CD1c-positive myeloid dendritic cell (primary cell): ENCODE results near the gene CT55.
"Not testable (repeated sequence)": the region's sequence is repeated elsewhere in the genome, so short reads cannot be mapped to it uniquely, and the experiment has no call there.

Experiments
- DNase-seq: peaks from one replicate; pipeline ENCODE4 v3.0.0-alpha.2; 2016; ENCODE audit errors: extremely low spot score

CT55 gene, protein sequence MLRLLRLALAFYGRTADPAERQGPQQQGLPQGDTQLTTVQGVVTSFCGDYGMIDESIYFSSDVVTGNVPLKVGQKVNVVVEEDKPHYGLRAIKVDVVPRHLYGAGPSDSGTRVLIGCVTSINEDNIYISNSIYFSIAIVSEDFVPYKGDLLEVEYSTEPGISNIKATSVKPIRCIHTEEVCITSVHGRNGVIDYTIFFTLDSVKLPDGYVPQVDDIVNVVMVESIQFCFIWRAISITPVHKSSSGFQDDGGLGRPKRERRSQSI

DNA sequence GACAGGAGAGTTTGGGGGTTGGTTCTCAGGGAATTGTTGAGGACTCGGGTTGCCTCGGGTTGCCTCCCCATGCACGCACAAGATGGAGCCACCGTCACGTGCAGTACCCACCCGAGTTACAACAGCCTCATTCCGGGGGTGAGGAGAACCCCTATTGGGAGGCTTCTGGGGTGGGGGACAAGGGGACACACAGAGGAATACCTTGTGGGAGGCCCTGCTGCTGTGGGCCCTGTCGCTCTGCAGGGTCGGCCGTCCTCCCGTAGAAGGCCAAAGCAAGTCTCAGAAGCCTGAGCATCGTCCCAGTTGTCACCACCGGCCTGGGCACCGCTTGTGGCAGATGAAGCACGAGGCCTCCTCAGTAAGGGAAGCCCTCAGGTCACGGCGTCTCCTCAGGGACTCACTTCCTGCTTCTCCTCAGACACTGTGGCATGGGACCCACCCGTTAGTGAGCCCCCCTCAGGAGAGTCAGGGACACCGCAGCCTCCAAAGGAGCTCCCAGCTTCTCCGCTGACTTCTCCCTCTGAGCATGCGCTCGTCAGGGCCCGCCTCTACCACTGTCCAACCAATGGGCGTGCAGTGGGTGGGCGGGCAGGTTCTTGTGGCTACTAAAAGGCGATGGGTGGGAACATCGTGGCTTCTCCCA is at the start of gene CT55:
TSS of gene CT55 (minus strand) at position 522 of the 643 bp plus-strand sequence. CDS start at position 295, 227 bp downstream.
- DNase-seq: no peak

DNA sequence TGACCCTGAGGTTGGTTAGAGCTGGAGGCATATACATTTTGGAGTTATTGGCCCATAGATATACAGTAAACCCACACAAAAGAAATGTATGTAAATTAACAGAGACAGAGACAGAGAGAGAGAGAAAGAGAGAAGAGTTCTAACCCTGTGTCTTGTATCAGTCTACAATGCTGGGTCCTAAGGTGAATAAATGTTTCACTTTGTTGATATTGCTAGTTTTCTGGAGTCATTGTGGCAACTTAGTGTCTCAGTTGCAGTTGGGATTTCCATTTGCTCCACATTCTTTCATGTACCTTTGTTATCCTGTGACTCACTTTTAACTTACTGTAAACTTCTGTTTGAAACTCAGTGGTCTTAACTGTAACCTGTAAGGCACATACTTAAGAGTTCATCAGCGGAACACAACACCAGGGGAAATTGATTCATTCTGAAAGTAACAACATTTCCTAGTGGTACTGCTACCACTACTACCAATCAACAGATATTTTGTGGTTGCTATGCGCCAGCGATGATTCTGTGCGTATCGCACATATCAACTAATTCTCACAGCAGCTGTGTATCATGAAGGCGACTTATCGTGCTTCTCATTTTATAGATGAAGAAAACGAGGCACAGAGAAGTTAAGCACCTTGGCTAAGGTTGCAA is 42.1 kb upstream of the CT55 start:
- no peak for DNase-seq

DNA sequence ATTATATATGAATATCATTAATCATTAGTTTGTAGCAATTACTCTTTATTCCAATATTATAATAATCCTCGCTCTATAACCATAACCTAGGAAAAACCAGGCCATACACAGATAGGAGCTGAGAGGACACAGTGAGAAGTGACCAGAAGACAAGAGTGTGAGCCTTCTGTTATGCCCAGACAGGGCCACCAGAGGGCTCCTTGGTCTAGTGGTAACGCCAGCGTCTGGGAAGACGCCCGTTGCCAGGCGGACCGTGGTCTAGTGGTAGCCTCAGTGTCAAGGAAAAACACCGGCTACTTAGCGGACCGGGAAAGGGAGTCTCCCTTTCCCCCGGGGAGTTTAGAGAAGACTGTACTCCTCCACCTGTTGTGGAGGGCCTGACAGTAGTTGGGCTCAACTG is 35.2 kb upstream of the CT55 start:
- DNase-seq: not testable (repeated sequence)

DNA sequence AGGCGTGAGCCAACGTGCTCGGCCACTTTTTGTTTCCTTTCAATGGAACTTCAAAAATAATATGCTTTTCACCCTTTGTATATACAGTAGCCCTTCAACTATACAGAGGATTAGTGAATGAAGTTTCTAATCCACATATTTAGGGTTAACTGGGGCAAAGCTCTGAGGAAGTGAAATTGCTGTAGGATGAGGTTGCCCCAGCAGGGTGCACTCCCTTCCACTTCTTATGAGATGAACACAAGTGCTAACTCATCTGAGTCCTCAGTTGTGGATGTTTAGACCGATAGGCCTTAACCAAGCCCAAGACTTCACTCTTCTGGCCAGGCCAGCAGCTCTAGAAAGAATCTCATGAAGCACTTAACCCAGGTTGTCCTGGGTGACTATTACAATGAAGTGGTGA is 29.1 kb upstream of the CT55 start:
- DNase-seq: peak; percentile 2

DNA sequence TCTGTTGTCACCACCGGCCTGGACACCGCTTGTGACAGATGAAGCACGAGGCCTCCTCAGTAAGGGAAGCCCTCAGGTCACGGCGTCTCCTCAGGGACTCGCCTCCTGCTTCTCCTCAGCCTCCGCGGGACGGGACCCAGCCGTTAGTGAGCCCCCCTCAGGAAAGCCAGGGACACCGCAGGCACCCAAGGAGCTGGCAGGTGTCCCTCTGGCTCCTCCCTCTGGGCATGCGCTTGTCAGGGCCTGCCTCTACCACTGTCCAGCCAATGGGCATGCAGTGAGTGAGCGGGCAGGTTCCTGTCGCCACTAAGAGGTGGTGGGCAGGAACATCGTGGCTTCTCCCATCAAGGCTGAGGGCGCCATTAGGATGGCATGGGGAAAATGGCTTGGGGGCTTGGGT is 23.5 kb upstream of the CT55 start:
- no peak for DNase-seq

DNA sequence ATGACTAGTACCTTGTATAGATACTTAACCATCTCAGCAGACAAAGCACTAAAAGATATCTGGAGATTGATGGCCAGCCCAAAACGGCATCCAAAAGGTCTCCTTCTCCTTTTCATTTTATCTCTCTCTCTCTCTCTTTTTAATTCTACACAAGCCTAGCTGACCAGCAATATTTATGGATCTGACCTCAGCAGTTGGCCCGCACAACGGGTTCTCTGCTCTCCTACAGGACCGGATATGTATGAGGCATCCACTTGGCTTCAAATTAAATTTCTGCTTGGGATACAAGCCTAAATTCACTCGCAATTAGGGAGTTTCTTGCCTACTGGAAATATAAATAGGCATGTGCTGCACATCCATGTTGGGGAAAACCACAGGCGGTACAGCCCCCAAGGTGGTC is 22.5 kb upstream of the CT55 start:
- no peak for DNase-seq

DNA sequence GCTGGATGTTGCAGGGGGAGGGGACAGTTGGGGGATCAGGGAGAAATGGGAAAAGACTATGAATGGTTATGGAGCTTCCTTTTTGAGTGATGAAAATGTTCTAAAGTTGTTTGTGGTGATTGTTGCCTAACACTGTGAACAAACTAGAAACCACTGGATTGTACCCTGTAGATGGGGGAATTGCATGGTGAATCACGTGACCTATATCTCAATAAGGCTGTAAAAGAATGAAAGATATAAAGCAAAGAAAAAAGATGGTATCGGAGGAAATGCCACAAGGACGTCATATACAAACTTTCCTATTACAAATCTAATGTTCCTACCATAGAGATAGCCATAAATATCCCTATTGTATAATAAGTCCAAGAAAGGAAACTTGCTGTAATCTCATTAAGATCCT is 20.6 kb upstream of the CT55 start:
- DNase-seq: no peak

DNA sequence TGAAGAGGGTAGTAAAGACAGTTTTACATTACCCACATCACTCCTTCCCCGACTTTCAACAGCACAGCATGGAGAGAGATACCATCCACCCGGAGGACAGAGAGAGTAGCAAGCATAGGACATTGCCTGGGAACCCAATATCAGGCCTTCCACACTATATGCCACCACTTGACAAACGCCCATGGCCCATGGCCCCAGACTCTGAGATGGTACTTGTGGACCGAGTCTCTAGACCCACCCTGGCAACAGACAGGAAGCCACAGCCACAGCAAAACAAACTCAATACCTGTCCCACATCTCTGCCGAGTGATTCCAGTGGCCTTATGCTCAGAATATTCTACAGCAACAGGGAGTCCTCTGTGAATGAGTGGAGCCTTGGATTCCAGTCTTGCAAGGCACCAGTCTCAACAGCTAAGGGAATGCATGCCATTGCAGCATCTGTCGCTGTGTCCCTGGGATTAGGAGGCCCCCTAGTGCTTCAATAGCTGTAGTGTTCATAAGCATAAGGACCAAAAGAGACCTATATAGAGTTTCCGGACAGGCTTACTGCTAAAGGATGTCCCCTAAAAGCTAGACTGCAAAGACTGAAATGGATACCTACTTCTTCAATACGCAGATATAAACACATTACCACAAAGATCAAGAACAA is 14.7 kb upstream of the CT55 start:
- peak; percentile 49 for DNase-seq

DNA sequence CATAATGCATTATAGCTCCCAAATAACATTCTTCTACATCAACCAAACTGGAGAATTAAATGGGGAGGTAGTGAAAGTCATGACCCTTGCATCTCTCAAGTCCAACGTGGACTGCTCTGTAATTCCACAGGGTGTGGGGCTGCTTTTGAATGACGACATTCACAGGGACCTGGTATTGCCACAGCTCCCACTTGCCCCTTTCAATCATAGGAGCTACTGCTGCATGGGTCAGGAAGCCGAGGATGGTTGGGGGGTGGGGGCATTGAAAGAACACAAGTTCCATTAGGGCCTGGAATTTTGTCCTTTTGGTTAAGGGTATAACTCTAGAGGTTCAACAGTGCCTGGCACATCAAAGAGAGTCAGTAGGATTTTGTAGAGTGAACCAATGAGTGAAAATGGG is 7.4 kb upstream of the CT55 start:
- DNase-seq: no peak

DNA sequence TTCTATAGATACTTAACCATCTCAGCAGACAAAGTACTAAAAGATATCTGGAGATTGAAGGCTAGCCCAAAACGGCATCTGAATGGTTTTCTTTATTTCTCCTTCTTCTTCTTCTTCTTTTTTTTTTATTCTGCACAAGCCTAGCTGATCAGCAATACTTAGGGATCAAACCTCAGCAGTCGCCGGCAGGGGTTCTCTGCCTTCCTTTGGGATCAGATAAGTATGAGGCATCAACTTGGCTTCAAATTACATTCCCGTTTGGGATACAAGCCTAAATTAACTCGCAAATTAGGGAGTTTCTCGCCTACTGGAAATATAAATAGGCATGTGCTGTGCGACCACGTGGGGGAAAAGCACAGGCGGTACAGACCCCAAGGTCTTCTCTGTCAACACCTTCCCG is 730 bp downstream of the CT55 start:
- DNase-seq: no peak

DNA sequence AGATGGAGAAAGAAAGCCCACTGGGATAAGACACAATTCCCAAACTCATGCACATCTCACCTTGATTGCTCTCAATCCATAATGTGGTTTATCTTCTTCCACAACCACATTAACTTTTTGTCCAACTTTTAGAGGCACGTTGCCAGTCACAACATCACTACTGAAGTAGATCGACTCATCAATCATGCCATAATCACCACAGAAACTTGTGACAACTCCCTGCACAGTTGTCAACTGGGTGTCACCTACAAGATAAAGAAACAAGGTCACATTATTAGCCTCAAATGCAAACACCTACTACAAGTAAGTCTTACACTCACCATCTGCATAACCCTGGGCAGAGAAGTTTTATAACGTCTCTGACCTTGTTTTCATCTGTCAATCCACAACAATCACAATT is 1.7 kb downstream of the CT55 start:
- not testable (repeated sequence) for DNase-seq

DNA sequence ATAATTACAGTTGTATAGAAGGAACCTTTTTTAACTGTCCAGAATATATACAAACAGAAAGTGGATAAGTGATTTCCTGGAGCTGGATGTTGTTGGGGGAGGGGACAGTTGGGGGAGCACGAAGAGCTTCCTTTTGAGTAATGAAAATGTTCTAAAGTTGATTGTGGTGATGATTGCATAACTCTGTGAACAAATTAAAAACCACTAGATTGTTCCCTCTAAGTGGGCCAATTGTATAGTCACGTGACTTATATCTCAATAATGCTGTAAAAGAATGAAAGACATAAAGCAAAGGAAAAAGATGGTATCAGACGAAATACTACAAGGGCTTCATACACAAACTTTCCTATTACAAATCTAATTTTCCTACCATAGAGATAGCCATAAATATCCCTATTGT is 2.7 kb downstream of the CT55 start:
- no peak for DNase-seq

DNA sequence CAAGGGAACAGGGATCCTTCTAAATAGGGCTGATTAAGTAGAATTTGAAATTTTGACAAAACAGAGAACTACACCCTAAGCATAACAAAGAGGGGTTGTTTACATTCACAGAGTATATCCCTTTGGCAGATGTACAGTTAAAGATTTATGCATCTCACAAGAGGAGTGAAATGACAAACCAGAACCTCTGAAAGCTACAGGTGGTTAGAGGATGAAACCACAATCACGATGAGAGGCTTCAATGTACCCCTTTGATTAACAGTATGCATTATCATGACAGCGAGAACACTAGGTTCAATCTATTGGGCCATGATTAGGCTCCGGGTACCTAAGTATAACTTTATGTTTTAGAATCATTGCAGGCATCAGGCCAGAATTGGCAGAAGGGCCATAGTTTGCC is 16.5 kb downstream of the CT55 start:
- not testable (repeated sequence) for DNase-seq

DNA sequence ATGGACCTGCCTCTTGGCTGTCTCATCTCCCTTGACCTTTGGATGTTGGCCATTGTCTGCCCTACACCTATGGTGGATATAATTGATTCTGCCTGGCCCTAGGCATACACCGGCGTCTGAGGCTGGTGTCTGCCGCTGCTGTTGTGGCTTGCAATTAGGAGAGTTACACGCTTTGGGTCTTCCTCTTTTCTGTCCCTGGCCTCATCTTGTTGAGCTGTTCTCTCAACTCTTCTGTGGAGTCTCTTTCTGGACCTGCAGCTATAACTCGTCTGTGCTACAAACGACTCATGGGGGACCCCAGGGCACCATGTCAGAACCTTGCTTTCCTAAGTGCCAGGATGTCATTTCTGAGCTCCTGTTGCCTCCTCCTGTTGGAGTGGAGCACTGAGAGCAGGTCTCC is 45.1 kb downstream of the CT55 start:
- DNase-seq: not testable (repeated sequence)

DNA sequence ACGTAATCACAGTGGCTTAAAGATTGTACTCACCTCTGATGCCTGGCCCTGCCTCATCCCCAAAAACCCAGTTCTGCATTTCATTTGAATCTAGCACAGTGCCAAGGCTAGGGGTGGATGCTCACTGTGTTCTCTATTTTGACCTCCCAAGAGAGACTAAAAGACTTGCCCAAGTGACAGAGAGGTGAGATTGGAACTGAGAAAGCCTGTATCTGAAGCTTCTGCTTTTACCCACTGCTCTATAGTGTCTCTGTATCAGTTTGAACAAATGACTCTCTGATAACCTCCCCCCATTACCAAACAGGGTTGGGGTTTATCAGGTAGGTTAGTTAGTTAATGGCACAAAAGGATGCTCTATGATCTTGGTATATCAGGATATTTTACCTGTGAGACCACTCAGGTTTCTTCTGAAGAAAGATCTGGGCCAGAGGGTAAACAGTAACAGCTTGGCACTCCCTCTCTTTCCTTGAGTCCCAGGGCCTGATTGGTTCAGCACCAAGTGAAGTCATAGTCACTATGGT is 51.1 kb downstream of the CT55 start, which contains the start of gene ETDB:
TSS of gene ETDB (minus strand) at position 471 of the 521 bp plus-strand sequence. CDS start 1,265 bp downstream, outside the sequence.
- not testable (repeated sequence) for DNase-seq

DNA sequence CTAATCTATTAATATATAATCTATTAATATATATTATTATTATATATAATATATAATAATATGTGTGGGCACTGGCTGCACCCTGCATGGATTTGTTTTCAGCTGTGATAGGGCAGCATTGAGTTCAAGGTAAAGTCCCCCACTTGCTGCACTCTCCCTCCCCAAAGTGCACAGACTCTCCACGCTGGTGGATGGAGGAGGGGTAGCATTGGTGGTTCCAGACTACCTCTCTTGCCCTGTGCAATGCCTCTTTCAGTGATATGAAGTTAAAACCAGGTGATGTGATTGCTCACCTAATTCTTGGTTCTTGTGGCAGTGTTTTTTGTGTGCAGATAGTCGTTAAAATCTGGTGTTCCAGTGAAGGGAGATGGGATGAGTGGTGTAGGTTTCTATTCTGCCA is 55.1 kb downstream of the CT55 start:
- DNase-seq: not testable (repeated sequence)

DNA sequence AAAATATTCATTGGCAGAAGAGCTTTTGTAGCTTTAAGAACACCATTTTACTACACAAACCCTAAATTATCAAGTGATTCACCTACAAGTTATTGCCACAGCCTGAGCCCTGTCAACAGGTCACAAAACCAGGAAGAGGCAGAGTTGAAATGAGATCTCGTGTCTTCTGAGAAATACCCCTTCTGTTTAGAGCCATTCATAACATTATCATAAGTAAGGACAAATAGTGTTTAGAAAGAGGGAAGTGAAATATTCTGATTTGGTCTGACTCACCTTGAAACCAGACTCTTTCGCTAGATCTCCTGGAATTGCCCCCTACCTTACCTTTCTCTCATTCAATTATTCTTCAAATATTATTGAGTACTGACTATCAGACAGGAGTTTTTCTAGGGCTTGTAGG is 56.8 kb downstream of the CT55 start:
- peak; percentile 46 for DNase-seq

DNA sequence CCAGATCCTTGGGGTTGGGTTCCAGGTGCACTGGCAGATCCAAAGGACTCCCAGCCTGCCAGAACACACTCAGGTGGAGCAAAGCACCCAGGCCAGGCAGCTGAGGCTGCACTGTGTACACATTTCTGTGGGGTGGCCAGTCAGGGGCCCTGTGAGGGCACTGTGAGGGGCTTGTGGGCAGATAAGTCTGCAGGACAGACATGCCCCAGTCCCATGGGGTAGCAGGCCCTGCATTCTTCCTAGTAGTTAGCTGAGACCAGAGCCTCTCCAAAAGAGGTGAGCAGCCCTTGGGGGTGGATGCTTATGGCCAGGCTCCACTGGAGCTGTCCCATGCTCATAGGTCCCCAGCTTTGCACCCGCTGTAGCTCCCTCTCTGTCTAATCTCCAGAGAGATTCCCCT is 58.5 kb downstream of the CT55 start:
- DNase-seq: no peak

DNA sequence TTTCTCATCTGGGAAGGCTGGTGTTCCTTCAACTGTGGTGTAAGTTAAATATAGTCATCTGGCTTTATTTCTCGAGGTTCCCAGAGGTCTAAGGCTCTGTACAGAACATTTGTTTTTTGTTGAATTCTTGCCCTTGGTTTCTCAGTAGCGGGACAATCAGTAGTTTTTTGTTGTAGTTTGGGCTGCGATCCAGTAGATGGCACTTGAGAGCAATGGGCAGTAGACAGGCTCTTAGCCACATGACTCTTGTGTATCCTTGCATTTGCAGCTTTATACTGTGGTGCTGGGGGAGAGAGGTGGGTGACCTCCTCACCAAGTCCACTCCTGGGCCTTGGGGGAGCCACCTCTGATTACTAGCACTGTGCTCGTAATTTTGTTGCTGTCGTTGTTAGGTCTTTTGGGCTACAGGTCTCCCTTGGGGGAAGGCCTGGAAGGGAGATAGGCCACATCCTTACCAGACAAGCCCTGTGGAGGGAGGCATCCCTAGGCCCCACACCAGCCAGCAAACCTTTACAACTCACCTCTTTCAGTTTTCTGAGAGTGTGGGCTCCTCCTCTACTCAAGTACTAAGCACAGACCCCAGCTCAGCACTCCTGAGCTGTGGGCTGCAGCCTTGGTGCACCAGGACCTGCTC is 59.0 kb downstream of the CT55 start:
- DNase-seq: peak; percentile 39

DNA sequence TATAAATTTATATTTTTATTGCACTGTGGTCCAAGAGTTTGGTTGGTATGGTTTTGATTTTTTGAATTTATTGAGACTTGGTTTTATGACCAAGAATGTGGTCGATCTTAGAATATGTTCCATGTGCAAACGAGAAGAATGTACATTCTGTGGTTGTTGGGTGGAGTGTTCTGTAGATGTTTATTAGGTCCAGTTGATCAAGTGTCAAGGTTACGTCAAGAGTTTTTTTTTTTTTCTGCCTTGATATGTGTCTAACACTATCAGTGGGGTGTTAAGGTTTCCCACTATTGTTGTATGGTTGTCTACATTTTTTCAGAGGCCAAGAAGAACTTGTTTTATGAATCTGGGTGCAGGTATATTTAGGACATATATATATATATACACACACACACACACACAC is 61.6 kb downstream of the CT55 start:
- DNase-seq: no peak
